ENCODE data around the gene PRAMEF13. TPM values are rescaled to one million over a fixed set of nuclear protein-coding genes. Genes with fewer than 3 reads are reported as not detected.

PRAMEF13 gene
- total RNA-seq, 1 donor = not detected

Other genes with a start within 250 kb of the PRAMEF13 start
- not detected in 2 replicates for gene PRAMEF27, start 144.8 kb downstream of the PRAMEF13 start, total RNA-seq
- not detected in 2 replicates for gene HNRNPCL3, start 140.6 kb downstream of the PRAMEF13 start, total RNA-seq
- gene PRAMEF25, start 130.6 kb downstream of the PRAMEF13 start, total RNA-seq = not detected in 2 replicates
- gene HNRNPCL2, start 84.6 kb downstream of the PRAMEF13 start, total RNA-seq = not detected in 2 replicates
- gene PRAMEF26, start 45.4 kb downstream of the PRAMEF13 start, total RNA-seq = not detected in 2 replicates
- gene HNRNPCL4, start 35.8 kb downstream of the PRAMEF13 start, total RNA-seq = not detected in 2 replicates
- gene PRAMEF9, start 29.6 kb downstream of the PRAMEF13 start, total RNA-seq = not detected in 2 replicates
- gene PRAMEF18, start 24.7 kb upstream of the PRAMEF13 start, total RNA-seq = not detected in 2 replicates
- gene PRAMEF5, start 52.8 kb upstream of the PRAMEF13 start, total RNA-seq = not detected in 2 replicates
- under 0.01 TPM in 1 of 2 replicates, not detected in the other for gene PRAMEF8, start 83.7 kb upstream of the PRAMEF13 start, total RNA-seq
- gene PRAMEF33, start 102.1 kb upstream of the PRAMEF13 start, total RNA-seq = not detected in 2 replicates
- not detected in 2 replicates for gene PRAMEF15, start 114.2 kb upstream of the PRAMEF13 start, total RNA-seq
- not detected in 2 replicates for gene PRAMEF14, start 145.7 kb upstream of the PRAMEF13 start, total RNA-seq
- not detected in 2 replicates for gene PRAMEF19, start 170.5 kb upstream of the PRAMEF13 start, total RNA-seq
- gene PRAMEF17, start 188.2 kb upstream of the PRAMEF13 start, total RNA-seq = not detected in 2 replicates
- not detected in 2 replicates for gene PRAMEF20, start 209.0 kb upstream of the PRAMEF13 start, total RNA-seq